Kidney capillary endothelial cell (primary cell): ENCODE results near the gene C16orf95.

Source experiments
- DNase-seq: peaks from one replicate; pipeline ENCODE4 v3.0.0-alpha.2; 2018; ENCODE audit warnings: low spot score

C16orf95 gene

GRCh38 chr16:87331241-87331801 is 14.1 kb upstream of the C16orf95 start:
- DNase-seq = no peak

GRCh38 chr16:87330646-87331045 is 13.5 kb upstream of the C16orf95 start:
- no peak for DNase-seq

- no peak for DNase-seq
Measured at GRCh38 chr16:87330257-87330624, 13.0 kb upstream of the C16orf95 start.

GRCh38 chr16:87329436-87330256 is 12.5 kb upstream of the C16orf95 start:
- DNase-seq = no peak

DNA sequence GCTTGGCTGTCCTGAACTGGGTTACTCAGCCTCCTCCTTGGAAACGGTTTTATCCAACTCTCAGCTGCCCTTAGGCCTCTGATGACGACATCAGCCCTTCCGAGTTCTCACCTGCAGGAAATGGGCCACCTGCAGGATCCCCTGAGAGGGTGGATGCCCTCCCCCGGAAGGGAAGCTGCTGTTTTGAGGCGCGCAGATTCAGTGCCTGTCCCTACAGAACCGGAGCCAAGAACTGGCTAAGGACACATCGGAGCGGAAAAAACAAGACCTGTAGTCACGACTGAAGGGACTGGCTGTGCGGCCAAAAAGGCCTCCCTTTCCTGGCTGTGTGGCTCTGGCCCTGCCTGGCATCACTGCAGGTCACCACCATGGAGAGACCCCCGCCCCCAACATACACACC is 11.7 kb upstream of the C16orf95 start:
- DNase-seq = no peak

DNA sequence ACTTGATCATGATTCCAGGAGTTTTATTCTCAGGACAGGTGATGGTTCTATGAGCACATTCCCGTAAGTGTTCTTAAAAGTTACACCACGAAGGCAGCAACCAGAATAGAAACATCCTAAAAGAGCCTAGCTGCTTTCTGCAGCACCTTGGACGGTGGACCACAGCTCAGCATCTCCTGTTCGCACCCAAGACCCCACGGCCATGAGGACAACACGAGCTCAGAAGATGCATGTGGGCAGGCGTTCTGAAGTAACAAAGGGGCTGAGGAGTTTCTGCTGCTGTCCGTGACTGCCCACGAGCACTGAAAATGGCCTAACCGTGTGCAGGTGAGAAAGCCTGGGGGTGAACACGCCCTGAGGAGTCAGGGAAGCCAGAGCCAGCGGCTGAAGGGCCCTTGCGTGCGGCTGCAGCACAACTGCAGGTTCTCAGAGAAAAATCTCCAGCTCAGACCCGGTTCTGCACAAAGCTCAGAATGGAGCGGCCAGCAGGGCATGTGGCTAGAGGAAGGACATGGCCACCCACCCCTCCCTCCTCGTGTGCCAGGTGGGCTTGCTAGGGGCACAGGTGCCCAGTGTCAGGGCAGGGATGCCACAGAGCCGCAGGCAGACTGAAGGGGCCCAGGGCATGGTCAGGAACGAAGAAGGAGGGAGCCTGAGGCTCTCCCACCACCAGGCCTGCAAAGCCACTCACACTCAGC is 10.8 kb upstream of the C16orf95 start:
- DNase-seq = no peak

DNA sequence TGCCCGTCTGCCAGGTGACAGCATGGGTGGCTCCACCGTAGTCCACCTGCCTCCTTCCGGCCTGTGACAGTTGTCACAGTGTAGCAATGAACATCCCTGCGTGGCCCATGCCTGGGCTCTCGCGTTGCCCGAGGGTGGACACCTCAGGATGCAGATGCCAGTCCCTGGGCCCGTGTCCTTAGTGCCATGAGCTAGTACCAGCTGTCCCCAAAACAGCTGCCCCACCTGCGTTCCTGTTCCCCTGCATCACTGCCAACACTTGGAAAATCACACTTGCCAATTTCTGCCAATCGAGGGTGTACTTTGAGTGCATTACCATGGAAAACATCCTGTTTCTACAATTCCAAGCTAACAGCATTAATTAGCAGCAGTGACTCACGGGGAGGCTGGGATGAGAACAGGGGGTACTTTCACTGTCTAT is 9.0 kb upstream of the C16orf95 start:
- DNase-seq = no peak

- no peak for DNase-seq
Measured at GRCh38 chr16:87325423-87325858, 8.2 kb upstream of the C16orf95 start.

DNA sequence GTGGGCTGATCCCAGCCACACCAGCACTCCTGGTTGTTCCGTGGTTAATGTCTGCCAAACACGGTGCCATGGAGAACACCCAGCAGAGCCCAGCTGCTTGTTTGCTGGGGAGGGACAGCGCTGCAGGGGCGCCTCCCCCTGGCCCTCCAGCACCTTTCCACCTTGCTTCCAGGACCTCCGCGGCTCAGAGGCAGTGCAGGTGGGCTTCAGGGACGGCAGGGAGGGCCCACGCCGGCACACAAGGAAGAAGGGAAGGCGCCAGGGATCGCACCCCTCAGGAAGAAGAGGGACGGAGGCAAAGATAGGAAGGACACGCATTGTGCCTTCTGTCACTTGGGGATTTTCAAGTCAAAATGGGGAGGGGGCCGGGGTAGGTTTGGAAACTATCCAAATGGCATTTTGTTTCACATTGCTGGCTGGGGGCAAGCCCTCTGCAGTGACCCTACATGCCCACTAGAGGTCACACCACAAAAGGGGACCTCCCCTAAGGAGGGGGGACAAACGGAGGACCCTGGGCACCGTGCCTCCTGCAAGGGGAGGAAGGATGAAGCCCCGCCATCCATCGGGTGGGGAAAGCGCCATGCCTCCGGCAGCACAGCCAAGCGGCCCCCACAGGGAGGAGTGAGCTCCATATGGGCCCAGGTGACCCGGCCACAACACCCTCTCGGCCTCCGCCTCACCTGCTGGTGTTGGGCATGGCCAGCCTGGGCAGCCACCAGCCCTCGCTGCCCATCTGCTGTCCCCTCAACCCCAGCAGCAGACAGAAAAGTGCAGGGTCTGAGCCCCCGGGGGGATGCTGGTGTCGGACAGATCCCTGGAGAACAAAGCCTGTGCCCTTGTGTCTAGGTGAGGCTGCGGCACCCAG is 7.5 kb upstream of the C16orf95 start:
- DNase-seq = no peak

DNA sequence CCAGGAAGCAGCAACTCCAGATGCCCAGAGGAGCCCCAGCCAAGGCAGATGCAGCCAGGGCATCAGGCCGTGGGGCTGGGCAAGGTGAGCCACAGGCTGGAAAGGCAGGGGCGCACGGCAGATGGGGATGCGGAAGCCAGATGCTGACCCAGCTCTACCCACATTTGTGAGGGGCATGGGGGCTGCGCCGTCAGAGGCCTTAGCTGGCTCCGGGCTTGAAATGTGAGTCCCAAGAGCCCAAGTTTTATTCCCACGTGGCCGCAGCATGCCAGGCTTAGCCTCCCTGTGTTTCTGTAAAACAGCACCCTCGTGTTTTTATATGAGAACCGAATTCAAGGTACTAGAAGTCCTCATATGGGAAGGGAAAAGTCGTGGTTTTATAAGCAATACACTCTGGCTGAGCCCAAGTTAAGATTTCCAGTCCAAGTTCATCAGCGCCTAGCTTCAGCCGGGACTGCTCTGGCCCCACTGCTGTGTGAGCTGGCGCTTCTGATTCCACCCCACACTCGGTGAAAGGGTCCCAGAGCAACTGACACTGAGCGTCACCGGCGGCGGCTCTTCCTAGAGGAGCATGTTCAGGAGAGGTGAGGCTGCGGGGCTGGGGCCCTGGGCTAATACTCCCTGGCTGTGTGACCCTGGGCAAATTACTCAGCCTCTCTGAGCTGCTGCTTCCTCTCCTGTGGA is 6.7 kb upstream of the C16orf95 start:
- DNase-seq = no peak

GRCh38 chr16:87322833-87323726 is 5.9 kb upstream of the C16orf95 start:
- DNase-seq = no peak

GRCh38 chr16:87322360-87322759 is 5.2 kb upstream of the C16orf95 start:
- no peak for DNase-seq

DNA sequence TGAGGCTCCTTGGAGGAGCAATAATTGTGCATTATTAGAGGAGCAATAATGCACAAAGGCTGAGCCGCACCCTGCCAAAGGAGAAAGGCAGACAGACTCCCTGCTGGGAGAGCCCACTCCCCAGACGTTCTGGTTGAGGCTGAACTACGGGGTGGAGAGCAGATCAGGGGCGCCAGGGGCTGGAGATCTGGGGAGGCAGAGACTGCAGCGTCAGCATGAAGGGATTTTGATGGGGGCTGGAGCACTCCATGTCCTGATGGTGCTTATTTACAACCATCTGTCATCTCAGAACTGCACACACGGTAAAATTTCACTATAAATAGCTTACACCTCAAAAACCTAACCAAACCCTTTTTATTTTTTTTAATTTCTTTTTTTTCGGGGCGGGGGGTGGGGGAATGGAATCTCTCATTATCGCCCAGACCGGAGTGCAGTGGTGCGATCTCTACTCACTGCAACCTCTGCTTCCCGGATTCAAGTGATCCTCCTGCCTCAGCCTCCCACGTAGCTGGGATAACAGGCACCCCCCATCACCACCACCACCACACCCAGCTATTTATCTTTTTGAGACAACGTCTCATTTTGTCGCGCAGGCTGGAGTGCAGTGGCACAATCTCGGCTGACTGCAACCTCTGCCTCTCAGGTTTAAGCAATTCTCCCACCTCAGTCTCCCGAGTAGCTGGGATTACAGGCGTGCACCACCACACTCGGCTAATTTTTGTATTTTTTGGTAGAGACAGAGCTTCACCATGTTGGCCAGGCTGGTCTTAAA is 4.3 kb upstream of the C16orf95 start:
- no peak for DNase-seq

GRCh38 chr16:87320510-87321227 is 3.5 kb upstream of the C16orf95 start:
- no peak for DNase-seq

DNA sequence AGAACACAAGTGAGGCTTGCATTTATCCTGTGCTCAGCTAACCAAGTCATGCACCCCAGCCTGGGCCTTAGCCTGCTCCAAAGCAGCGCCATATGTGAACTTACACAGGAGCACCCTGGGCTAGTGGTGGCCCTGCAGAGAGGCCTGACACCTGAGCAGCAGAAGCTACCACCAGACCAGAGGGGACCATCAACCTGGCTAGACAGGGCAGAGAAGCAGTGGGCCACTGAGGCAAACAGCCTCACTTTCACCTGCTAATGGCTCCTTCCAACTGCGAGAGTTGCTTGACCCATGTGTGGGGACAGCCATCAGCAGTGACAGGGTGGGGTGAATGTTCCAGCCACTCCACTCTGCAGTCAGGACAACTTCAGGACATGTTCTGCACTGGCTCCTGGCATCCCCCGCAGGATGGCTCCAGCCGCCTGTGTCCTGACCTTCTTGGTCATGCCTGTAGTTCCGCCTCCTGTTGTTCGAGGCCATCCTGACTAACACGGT is 2.9 kb upstream of the C16orf95 start:
- no peak for DNase-seq

DNA sequence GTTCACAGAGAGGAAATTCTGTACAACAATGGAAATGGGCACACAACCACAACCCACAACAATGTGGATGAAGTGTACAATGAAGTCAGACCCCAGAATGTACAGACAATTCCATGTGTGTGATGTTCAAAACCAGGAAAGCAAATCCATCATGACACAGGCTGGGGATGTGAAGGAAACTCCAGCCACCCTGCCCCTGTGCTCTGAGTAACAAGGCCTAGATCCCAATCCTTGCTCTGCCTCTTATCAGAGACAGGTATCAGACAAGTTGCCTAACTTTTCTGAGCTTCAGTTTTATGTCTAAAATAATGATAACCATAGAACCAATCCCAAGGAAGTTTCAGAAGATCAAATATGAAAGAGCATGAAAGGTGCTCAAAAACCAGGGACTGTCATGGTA is 1.8 kb upstream of the C16orf95 start:
- DNase-seq = no peak

DNA sequence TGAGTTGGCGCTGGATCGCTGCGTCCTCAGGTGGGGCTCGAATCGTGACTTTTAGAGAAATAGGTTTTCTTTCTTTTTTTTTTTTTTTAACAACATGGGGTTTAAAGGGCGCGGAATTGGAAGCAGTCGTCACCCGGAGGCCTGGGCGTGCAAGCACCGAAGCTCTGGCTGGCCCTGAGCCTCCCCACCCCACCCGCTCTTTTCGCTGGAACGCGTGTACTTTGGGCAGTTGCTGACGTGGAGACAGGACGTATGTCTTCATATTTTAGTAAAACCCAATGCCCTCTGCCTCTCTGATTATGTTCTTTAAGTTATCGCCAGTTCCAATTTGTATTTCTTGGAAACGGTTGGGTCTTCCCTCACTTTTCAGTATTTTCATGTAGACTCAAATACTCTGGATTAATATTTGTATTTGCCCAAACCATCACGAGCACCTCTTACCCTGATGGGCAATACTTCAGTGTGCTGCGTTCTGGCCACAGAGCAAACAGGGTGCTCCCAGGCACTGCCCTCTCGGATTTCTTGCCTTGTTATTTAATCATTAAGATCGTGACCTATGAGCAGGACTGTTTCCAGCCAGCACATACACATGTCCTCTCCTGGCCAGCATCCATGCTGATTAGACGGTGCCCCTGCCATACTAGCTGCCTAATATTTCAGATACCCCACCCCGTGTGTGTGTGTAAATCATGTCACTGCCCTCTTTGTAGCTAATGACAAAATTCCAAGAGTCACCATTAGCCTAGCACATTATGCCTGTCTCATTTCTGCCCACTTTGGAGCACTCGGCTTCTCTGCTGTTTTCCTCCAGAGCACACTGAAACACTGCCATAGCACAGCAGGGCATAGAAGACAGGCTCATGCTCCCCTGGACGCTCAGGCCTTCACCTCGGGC is 805 bp upstream of the C16orf95 start:
- DNase-seq = peak; percentile 36

DNA sequence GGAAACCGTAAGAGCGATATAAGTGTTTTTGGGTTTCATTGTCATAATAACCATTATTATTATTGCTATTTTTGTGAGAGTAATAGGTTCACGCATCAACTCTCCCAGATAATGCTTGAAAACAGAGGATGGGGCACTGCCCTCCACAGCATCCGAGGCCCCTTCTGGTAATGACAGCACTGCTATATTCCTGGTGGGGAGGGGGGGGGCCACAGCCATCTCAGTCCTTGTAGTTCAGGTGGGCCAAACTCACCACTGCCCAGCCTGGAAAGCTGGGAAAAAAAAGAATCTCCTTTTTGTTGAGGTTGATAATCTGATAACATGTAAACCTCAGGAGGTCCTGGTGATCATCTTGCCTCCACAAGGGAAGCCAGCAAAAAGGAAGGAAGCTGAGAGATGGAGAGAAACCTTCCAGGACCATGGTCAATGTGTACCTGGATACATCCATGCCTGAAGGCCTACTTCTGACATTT is 706 bp downstream of the C16orf95 start:
- no peak for DNase-seq
